HUES48 (cell line): ENCODE data around the gene UTP20.
"Not testable (repeated sequence)": the region's sequence is repeated elsewhere in the genome, so short reads cannot be mapped to it uniquely, and the experiment has no call there.

Source experiments
- H3K27ac ChIP-seq: one replicate; pipeline ENCODE4 v1.7.0; 2013; ENCODE audit warnings: low read depth, low read length, inconsistent platforms
- H3K27me3 ChIP-seq: 2 replicates; pipeline ENCODE4 v1.6.1; 2013; ENCODE audit warnings: mild to moderate bottlenecking, low read length; ENCODE audit not compliant: control insufficient read depth, insufficient read depth
- H3K36me3 ChIP-seq: 2 replicates; pipeline ENCODE4 v1.6.1; 2013; ENCODE audit warnings: low read length; ENCODE audit not compliant: control insufficient read depth, insufficient read depth
- H3K4me1 ChIP-seq: 2 replicates; pipeline ENCODE4 v1.6.1; 2013; ENCODE audit warnings: mild to moderate bottlenecking, low read length; ENCODE audit not compliant: control insufficient read depth, insufficient read depth
- H3K4me3 ChIP-seq: 2 replicates; pipeline ENCODE4 v1.5.1; 2013; ENCODE audit warnings: mild to moderate bottlenecking, low read depth, low read length
- H3K9ac ChIP-seq: 2 replicates; pipeline ENCODE4 v1.6.1; 2013; ENCODE audit warnings: mild to moderate bottlenecking, low read depth, low read length, moderate library complexity
- H3K9me3 ChIP-seq: 2 replicates; pipeline ENCODE4 v1.6.1; 2013; ENCODE audit warnings: low read length; ENCODE audit not compliant: control insufficient read depth, insufficient read depth

The UTP20 gene

GRCh38 chr12:101372431-101372830 is 92.5 kb downstream of the UTP20 start:
- Histone ChIP-seq H3K9me3 (no peaks in the 10 kb centered on the region), H3K4me1 (no peaks in the 10 kb centered on the region), H3K27me3 (no peaks in the 10 kb centered on the region), H3K9ac (no peak overlapping the region), H3K4me3 (no peak overlapping the region), H3K36me3 (peaks cover 91% of the 10 kb centered on the region), H3K27ac (no peak overlapping the region)

DNA sequence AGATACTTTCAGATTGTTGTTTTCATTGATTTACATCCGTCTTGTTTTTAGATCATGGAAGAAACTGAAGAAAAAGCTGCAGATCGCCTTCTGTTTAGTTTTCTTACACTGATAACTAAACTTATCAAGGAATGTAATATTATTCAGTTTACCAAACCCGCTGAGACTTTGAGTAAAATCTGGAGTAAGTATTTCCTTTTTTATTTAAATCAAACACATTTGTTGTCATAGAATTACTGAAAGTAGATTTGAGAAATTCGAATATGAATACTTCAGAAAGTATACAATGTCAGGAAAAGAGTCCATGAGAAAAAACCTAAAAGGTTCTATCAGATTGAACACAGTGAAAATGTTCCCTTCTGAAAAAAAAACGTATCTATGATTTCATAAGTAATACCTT is 95.7 kb downstream of the UTP20 start:
- Histone ChIP-seq H3K9me3 (no peaks in the 10 kb centered on the region), H3K4me1 (no peaks in the 10 kb centered on the region), H3K27ac (no peak overlapping the region), H3K36me3 (peaks cover 90% of the 10 kb centered on the region), H3K9ac (no peak overlapping the region), H3K4me3 (no peak overlapping the region), H3K27me3 (no peaks in the 10 kb centered on the region)

DNA sequence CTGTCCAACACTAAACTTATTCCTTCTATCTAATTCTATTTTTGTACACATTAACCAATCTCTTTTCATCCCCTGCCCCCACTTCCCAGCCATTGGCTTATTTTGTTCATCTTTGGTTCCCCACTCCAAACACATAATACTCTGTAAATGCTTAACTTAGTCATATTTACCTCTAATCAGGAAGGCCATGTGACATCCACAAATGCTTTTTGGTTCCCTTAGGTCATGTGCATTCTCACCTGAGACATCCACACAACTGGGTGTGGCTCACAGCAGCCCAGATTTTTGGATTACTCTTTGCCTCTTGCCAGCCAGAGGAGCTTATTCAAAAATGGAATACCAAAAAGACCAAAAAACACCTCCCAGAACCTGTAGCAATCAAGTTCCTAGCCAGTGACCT is 99.2 kb downstream of the UTP20 start:
- H3K9ac ChIP-seq = no peak overlapping the region
- H3K4me1 ChIP-seq = no peaks in the 10 kb centered on the region
- H3K36me3 ChIP-seq = peaks cover 97% of the 10 kb centered on the region
- H3K4me3 ChIP-seq = no peak overlapping the region
- no peaks in the 10 kb centered on the region for H3K9me3 ChIP-seq
- no peak overlapping the region for H3K27ac ChIP-seq
- H3K27me3 ChIP-seq = no peaks in the 10 kb centered on the region

DNA sequence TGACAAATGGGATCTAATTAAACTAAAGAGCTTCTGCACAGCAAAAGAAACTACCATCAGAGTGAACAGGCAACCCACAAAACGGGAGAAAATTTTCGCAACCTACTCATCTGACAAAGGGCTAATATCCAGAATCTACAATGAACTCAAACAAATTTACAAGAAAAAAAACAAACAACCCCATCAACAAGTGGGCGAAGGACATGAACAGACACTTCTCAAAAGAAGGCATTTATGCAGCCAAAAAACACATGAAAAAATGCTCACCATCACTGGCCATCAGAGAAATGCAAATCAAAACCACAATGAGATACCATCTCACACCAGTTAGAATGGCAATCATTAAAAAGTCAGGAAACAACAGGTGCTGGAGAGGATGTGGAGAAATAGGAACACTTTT is 111.3 kb downstream of the UTP20 start:
- not testable (repeated sequence) for H3K4me3 ChIP-seq, H3K27me3 ChIP-seq, H3K27ac ChIP-seq, H3K9me3 ChIP-seq, H3K9ac ChIP-seq, H3K4me1 ChIP-seq
- peaks cover 54% of the 10 kb centered on the region for H3K36me3 ChIP-seq

- H3K27me3 ChIP-seq = no peaks in the 10 kb centered on the region
- H3K4me1 ChIP-seq = 0 out of 2 replicates have a peak, but pooled peaks cover 4% of the 10 kb centered on the region
- H3K9ac ChIP-seq = peak overlapping the region; percentile 94
- peak overlapping the region; percentile 89 for H3K27ac ChIP-seq
- no peaks in the 10 kb centered on the region for H3K9me3 ChIP-seq
- H3K4me3 ChIP-seq = peak overlapping the region; percentile 98
- H3K36me3 ChIP-seq = peaks cover 10% of the 10 kb centered on the region; the same call in 1 of the 2 replicates
Measured at GRCh38 chr12:101407049-101407435, 127.1 kb downstream of the UTP20 start.

GRCh38 chr12:101407436-101408345 is 127.8 kb downstream of the UTP20 start, which contains the start of gene ARL1:
TSS of gene ARL1 (minus strand) at chr12:101407772. CDS start at chr12:101407645, 127 bp downstream.
- Histone ChIP-seq H3K9ac (peak within 1 kb of the TSS; percentile 94), H3K36me3 (peaks cover 10% of the 10 kb centered on the region; the same call in 1 of the 2 replicates), H3K27me3 (no peaks in the 10 kb centered on the region), H3K4me1 (0 out of 2 replicates have a peak, but pooled peaks cover 4% of the 10 kb centered on the region), H3K27ac (peak within 1 kb of the TSS; percentile 89), H3K9me3 (no peaks in the 10 kb centered on the region), H3K4me3 (peak within 1 kb of the TSS; percentile 98)

GRCh38 chr12:101410169-101410568 is 130.3 kb downstream of the UTP20 start:
- H3K9me3 ChIP-seq, H3K4me1 ChIP-seq, H3K4me3 ChIP-seq, H3K27ac ChIP-seq, H3K36me3 ChIP-seq, H3K27me3 ChIP-seq, H3K9ac ChIP-seq: not testable (repeated sequence)

GRCh38 chr12:101414533-101415119 is 134.7 kb downstream of the UTP20 start:
- no peaks in the 10 kb centered on the region for H3K9me3 ChIP-seq
- no peaks in the 10 kb centered on the region for H3K4me1 ChIP-seq
- H3K27me3 ChIP-seq = no peaks in the 10 kb centered on the region
- no peak overlapping the region for H3K4me3 ChIP-seq
- H3K9ac ChIP-seq = no peak overlapping the region
- H3K27ac ChIP-seq = no peak overlapping the region
- no peaks in the 10 kb centered on the region for H3K36me3 ChIP-seq

GRCh38 chr12:101415228-101415627 is 135.3 kb downstream of the UTP20 start:
- H3K9me3 ChIP-seq = no peaks in the 10 kb centered on the region
- no peak overlapping the region for H3K9ac ChIP-seq
- H3K4me1 ChIP-seq = no peaks in the 10 kb centered on the region
- no peaks in the 10 kb centered on the region for H3K27me3 ChIP-seq
- H3K36me3 ChIP-seq = no peaks in the 10 kb centered on the region
- no peak overlapping the region for H3K27ac ChIP-seq
- no peak overlapping the region for H3K4me3 ChIP-seq

- H3K36me3 ChIP-seq, H3K4me3 ChIP-seq, H3K9ac ChIP-seq, H3K27me3 ChIP-seq, H3K9me3 ChIP-seq, H3K27ac ChIP-seq, H3K4me1 ChIP-seq: not testable (repeated sequence)
Measured at GRCh38 chr12:101422066-101422465, 142.2 kb downstream of the UTP20 start.

- Histone ChIP-seq H3K4me1 (no peaks in the 10 kb centered on the region), H3K4me3 (no peak overlapping the region), H3K27me3 (no peaks in the 10 kb centered on the region), H3K36me3 (no peaks in the 10 kb centered on the region), H3K9ac (no peak overlapping the region), H3K27ac (no peak overlapping the region), H3K9me3 (no peaks in the 10 kb centered on the region)
Measured at GRCh38 chr12:101424620-101425019, 144.7 kb downstream of the UTP20 start.
